GM12874 (cell line): Measurements from ENCODE around the gene IL1F10.

Experiments
- TF ChIP-seq, protein P1 (sequence below): IDR thresholded peaks from 2 replicates; pipeline ENCODE4 v1.5.1; 2011; ENCODE audit warnings: low read depth, mild to moderate bottlenecking, control low read depth, low read length, moderate library complexity; ENCODE audit not compliant: insufficient read depth

IL1F10 gene

DNA sequence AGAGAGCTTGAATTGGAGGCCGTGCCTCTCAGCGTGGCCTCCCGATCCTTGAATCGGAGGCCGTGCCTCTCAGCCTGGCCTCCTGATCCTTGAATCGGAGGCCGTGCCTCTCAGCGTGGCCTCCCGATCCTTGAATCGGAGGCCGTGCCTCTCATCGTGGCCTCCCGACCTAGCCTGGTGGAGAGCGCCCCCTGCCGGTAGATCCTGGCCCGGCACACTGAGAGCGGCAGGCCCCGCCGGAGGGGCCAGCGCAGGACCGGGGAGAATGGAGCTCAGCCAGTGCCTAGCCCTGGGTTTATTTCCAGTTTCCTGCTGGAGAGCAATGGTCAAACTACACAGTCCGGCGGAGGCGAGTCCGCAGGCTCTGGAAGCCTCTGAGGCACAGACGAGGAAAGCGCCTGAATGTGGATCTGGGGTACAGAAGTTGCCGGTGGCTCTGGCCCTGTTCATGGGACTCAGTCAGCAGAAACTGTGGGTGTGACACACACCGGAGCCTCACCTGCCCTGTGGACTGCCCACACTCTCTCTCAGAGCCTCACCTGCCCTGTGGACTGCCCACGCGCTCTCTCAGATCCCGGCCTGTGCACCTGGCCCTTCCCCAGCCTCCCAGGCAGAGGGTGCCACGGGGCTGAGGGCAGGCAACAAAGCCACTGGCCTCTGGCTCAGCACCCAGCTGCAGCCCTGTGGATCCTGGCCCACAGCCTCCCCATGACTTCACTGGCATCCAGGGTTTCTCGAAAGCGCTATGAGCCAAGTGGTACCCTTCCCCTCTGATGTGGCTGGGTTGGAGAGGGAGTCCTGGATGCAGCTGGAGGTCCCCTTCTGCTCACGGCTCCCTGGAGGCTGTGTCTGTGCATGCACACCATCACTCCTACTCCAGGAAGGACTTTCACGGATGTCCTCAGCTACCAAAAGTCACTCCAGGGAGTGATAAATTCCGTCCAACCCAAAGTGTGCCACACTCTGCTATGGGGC lies 16.6 kb upstream of the IL1F10 start:
- TF ChIP-seq, protein P1, sequence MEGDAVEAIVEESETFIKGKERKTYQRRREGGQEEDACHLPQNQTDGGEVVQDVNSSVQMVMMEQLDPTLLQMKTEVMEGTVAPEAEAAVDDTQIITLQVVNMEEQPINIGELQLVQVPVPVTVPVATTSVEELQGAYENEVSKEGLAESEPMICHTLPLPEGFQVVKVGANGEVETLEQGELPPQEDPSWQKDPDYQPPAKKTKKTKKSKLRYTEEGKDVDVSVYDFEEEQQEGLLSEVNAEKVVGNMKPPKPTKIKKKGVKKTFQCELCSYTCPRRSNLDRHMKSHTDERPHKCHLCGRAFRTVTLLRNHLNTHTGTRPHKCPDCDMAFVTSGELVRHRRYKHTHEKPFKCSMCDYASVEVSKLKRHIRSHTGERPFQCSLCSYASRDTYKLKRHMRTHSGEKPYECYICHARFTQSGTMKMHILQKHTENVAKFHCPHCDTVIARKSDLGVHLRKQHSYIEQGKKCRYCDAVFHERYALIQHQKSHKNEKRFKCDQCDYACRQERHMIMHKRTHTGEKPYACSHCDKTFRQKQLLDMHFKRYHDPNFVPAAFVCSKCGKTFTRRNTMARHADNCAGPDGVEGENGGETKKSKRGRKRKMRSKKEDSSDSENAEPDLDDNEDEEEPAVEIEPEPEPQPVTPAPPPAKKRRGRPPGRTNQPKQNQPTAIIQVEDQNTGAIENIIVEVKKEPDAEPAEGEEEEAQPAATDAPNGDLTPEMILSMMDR, result no peak

DNA sequence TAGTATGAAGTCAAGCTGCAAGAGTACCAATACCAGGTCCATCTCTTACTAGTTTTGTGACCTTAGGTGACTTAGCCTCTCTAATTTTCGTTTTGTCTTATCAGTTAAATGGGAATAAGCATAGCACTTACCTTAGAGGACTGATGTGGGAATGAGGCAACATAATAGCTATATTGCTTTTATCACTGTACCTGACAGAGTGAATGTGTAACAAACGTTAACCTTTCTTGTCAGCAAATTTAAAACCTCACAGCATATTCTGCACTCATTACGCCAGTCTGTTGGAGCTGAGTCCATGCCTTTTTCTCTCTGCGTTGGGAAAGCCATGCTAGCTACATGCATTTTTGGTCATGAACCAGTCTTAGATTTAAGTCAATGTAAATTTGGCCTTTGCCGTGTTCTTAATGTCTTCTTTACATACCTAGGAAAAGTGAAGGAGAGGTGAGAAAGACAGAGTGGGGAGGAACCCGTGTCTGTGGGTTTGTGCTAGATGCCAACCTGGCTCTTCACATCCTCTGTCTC lies 15.3 kb upstream of the IL1F10 start, which contains the start of gene IL36B:
TSS of gene IL36B (minus strand) at position 472 of the 522 bp plus-strand sequence.
- TF ChIP-seq, protein P1, result no peak

DNA sequence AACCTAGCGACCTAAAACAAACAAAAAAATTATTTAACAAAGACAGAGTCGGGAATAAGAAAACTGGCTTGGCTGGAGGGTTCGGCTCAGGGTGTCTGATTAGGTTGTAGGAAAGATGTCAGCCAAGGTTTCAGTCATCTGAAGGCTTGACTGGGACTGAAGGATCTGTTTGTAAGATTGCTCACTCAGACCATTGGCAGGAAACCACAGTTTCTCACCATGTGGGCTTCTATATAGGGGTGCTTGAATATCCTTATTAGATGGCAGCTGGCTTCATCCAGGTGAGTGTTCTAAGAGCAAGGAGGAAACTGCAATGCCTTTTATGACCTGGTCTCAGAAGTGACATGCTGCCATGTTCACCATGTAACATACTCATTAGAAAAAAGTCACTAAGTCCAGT lies 14.1 kb upstream of the IL1F10 start:
- TF ChIP-seq, protein P1, result no peak

DNA sequence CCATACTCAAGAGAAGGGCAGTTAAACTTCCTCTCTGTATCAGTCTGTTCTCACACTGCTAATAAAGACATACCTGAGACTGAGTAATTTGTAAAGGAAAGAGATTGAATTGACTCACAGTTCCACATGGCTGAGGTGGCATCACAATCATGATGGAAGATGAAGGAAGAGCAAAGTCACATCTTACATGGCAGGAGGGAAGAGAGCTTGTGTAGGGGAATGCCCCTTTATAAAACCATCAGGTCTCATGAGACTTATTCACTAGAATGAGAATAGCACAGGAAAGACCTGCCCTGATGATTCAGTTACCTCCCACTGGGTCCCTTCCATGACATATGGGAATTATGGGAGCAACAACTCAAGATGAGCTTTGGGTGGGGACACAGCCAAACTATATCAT lies 13.7 kb upstream of the IL1F10 start:
- TF ChIP-seq, protein P1, result no peak

DNA sequence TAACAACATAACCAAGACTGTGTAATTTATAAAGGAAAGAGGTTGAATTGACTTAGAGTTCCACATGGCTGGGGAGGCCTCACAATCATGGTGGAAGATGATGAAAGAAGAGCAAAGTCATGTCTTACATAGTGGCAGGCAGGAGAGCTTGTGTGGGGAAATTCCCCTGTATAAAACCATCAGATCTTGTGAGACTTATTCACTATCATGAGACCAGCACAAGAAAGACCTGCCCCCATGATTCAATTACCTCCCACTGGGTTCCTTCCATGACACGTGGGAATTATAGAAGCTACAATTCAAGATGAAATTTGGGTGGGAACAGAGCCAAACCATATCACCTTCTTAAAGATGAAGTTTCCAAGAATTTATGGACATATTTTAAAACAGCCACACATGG lies 11.2 kb upstream of the IL1F10 start:
- TF ChIP-seq, protein P1, result no peak

DNA sequence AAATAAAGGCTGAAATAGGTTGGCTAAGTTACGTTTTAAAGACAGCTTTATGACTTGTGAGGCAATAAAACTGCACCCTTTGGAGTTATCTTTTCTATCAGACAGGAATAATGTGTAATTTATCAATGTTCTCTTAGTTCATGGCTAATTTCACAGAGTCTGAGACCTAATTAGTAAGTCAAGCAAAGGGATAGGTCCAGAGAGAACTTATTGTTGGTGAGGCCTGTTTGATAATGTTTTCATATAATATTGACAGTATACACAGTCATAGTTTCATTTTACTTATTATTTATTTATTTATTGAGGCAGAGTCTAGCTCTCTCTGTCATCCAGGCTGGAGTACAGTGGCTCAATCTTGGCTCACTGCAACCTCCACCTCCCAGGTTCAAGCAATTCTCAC lies 10.7 kb upstream of the IL1F10 start:
- TF ChIP-seq, protein P1, result no peak

DNA sequence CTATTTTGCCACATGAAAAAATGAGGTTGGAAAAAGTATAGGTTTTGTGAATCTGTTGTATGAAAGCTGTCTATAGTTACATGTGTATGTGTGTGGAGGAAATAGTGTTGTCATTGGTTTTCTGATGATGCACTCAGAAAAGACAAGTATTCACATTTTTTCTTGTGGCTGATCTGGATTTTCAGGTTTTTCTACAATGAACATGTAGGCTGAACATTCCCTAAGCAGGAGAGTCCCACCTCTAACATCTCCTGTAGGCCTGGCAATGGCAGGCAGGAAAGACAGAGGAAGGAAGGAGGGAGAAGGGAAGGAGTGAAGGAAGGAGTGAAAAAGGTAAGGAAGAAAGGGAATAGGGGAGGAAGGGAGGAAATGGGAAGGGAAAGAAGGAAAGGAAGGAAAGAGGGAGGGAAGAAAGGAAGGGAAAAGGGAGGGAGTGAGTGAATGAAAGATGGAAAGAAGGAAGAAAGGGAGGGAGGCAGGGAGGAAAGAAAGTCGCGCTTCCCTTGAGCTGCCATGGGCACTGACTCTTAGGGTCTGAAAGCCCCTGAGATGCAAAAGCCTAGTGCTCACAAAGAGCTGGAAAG lies 9.3 kb upstream of the IL1F10 start:
- TF ChIP-seq, protein P1, result no peak
